ENCODE results near the gene PRKCA. TPM values are rescaled to one million over a fixed set of nuclear protein-coding genes. Genes with fewer than 3 reads are reported as not detected.

Gene PRKCA
- total and polyA plus RNA-seq, 2 experiments from 2014 or later, result 6.4 to 35.4 TPM

GRCh38 chr17:66344473-66344872 lies 42.1 kb downstream of the PRKCA start (continued):
- TF ChIP-seq REST (IDR thresholded peaks at IDR 0.05; ENCODE audit: unreplicated experiment) (no peak), CREB1 (CRISPR knock-in tag; IDR thresholded peaks at IDR 0.05; ENCODE audit: low read depth) (no peak), STAT1 (IDR thresholded peaks at IDR 0.05; ENCODE audit: unreplicated experiment) (no peak), JUNB (IDR thresholded peaks at IDR 0.05; ENCODE audit: unreplicated experiment) (no peak), ZNF114 (CRISPR knock-in tag; IDR thresholded peaks at IDR 0.05) (no peak), CTCF (conservative IDR thresholded peaks at IDR 0.05; ENCODE audit: low read depth in 2 of 2) (no peak), EZH2 (IDR thresholded peaks at IDR 0.05; ENCODE audit: low read depth, unreplicated experiment) (no peak), POLR2AphosphoS5 (IDR thresholded peaks at IDR 0.05; ENCODE audit: low read depth) (no peak)

- Histone ChIP-seq H4K20me1 (replicated peaks; ENCODE audit: insufficient read depth) (no peaks in the 10 kb centered on the region), H3K27ac (ENCODE audit: low read depth) (no peak overlapping the region), H3K9me2 (ENCODE audit: insufficient read depth) (no peaks in the 10 kb centered on the region), H3F3A (replicated peaks; ENCODE audit: low read depth) (no peaks in the 10 kb centered on the region), H3K4me2 (no peak overlapping the region), H3K79me2 (replicated peaks; ENCODE audit: insufficient read depth) (no peaks in the 10 kb centered on the region; the same call in 1 of the 2 replicates), H3K4me1 (ENCODE audit: insufficient read depth) (no peaks in the 10 kb centered on the region), H2AFZ (no peak overlapping the region), H3K27me3 (ENCODE audit: insufficient read depth) (no peaks in the 10 kb centered on the region), H3K4me3 (no peak overlapping the region), H3K36me3 (ENCODE audit: insufficient read depth) (no peaks in the 10 kb centered on the region)
- Mint-ChIP-seq H3K27me3 (ENCODE audit: insufficient read depth, low read depth, poor library complexity) (peaks cover 3% of the 10 kb centered on the region), H3K4me3 (no peak overlapping the region), H3K36me3 (ENCODE audit: low read depth) (no peaks in the 10 kb centered on the region), H3K9me3 (no peaks in the 10 kb centered on the region), H3K27ac (0 out of 2 replicates have a peak overlapping the region, but pooled peaks have one; percentile 14), H3K4me1 (peaks cover 19% of the 10 kb centered on the region)
- no peak for DNase-seq (ENCODE audit: low spot score)
- no peak for ATAC-seq
- TF ChIP-seq REST (IDR thresholded peaks at IDR 0.05; ENCODE audit: unreplicated experiment) (no peak), JUNB (IDR thresholded peaks at IDR 0.05; ENCODE audit: unreplicated experiment) (no peak), ZNF331 (CRISPR knock-in tag; IDR thresholded peaks at IDR 0.05; ENCODE audit: low read depth) (no peak), ZNF114 (CRISPR knock-in tag; IDR thresholded peaks at IDR 0.05) (no peak), EZH2 (IDR thresholded peaks at IDR 0.05; ENCODE audit: low read depth, unreplicated experiment) (no peak), CREB1 (CRISPR knock-in tag; IDR thresholded peaks at IDR 0.05; ENCODE audit: low read depth) (no peak), ETS1 (IDR thresholded peaks at IDR 0.05) (no peak)
These were observed 42.9 kb downstream of the PRKCA start for GRCh38 chr17:66345264-66345663.
